ENCODE measurements around the gene FAM185A. TPM values are rescaled to one million over a fixed set of nuclear protein-coding genes. Genes with fewer than 3 reads are reported as not detected.
A peak's percentile ranks its signal among the peaks of the same experiment; 100 is the strongest.
"Not testable (repeated sequence)": the region's sequence is repeated elsewhere in the genome, so short reads cannot be mapped to it uniquely, and the experiment has no call there.

FAM185A gene
- total RNA-seq, 1 donor from 2014 or later = 6.2 TPM

DNA sequence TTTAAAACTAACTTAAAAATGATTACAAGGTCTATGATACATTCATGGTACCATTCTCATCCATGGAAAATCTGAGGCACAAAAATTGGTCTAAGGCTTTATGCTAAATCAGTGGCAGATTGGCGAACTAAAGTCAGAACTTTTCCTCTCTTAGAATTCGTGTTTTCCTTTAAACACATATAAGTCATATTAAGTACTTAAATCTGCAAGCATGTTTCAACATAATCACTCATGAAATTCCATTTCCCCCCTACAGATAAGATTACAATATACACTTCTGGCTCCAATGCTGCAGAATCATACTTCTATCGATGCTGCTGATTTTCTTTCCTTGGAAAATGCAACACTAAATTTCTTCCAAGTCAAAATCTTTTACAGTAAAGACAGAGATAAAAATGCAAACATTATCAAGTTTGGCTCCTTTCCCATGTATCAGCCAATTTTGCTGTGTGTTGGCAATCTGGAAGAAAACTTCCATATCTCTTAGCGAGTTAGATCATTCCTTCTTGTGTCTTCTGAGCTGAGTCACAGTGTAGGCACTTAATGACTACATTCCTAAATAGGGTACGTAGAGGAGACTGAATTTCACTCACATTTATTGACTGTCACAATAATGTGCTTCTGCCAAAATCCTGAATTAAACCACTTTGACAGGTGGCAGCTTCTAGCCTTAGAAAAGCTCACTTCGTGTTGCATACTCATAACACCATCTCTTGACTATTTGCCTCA lies 87.6 kb downstream of the FAM185A start:
- Histone ChIP-seq H3K36me3 (ENCODE audit: control insufficient read depth, insufficient read depth, low read length) (no peaks in the 10 kb centered on the region), H3K27me3 (ENCODE audit: control insufficient read depth, insufficient read depth, low read length) (no peaks in the 10 kb centered on the region), H3K4me3 (ENCODE audit: low read depth, low read length) (no peak overlapping the region)
- TF ChIP-seq, protein P1, sequence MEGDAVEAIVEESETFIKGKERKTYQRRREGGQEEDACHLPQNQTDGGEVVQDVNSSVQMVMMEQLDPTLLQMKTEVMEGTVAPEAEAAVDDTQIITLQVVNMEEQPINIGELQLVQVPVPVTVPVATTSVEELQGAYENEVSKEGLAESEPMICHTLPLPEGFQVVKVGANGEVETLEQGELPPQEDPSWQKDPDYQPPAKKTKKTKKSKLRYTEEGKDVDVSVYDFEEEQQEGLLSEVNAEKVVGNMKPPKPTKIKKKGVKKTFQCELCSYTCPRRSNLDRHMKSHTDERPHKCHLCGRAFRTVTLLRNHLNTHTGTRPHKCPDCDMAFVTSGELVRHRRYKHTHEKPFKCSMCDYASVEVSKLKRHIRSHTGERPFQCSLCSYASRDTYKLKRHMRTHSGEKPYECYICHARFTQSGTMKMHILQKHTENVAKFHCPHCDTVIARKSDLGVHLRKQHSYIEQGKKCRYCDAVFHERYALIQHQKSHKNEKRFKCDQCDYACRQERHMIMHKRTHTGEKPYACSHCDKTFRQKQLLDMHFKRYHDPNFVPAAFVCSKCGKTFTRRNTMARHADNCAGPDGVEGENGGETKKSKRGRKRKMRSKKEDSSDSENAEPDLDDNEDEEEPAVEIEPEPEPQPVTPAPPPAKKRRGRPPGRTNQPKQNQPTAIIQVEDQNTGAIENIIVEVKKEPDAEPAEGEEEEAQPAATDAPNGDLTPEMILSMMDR (IDR thresholded peaks at IDR 0.05; ENCODE audit: insufficient read depth, low read length, poor library complexity, severe bottlenecking) = no peak
- DNase-seq (ENCODE audit: low read depth) = peak; percentile 72

DNA sequence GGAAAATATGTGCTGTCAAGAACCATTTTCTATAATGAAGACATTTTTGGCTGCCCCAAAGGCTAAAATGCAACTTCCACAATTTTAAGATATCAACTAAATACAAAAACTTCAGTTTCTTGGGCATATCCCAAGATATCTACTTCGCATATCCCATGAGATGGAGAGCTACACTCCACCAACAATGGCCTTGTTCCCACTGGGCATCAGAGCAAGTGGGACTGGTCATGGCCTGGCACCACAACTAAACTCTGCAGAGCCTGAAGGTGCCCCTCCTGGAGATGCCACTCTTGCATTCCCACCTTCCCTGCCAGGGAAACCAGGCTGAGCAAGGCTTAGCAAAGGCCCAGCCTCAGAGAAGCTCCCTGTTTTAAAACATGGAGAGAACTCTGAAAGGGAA lies 88.2 kb downstream of the FAM185A start:
- DNase-seq (ENCODE audit: low read depth) = no peak
- TF ChIP-seq, protein P1 (IDR thresholded peaks at IDR 0.05; ENCODE audit: insufficient read depth, low read length, poor library complexity, severe bottlenecking) = no peak
- Histone ChIP-seq H3K27me3 (ENCODE audit: control insufficient read depth, insufficient read depth, low read length) (no peaks in the 10 kb centered on the region), H3K36me3 (ENCODE audit: control insufficient read depth, insufficient read depth, low read length) (no peaks in the 10 kb centered on the region), H3K4me3 (ENCODE audit: low read depth, low read length) (no peak overlapping the region)

DNA sequence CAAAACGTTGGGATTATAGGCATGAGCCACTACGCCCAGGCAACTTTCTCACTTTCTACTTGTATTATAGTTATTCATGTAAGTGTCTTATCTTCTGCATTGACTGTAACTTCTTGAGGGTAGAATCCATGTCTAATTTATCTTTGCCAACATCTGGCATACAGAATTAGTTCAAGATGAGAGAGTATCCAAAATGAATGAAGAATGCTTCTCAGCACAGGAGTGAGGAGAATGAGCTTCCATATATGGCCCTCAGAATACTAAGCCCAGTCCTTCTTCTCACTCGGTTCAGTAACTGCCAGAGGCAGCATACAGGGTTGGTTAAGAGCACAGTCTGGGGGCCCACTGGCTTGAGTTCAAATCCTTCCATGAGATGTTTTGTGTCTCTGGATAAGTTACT lies 89.0 kb downstream of the FAM185A start:
- TF ChIP-seq, protein P1 (IDR thresholded peaks at IDR 0.05; ENCODE audit: insufficient read depth, low read length, poor library complexity, severe bottlenecking) = no peak
- Histone ChIP-seq H3K27me3 (ENCODE audit: control insufficient read depth, insufficient read depth, low read length) (no peaks in the 10 kb centered on the region), H3K4me3 (ENCODE audit: low read depth, low read length) (no peak overlapping the region), H3K36me3 (ENCODE audit: control insufficient read depth, insufficient read depth, low read length) (no peaks in the 10 kb centered on the region)
- no peak for DNase-seq (ENCODE audit: low read depth)

DNA sequence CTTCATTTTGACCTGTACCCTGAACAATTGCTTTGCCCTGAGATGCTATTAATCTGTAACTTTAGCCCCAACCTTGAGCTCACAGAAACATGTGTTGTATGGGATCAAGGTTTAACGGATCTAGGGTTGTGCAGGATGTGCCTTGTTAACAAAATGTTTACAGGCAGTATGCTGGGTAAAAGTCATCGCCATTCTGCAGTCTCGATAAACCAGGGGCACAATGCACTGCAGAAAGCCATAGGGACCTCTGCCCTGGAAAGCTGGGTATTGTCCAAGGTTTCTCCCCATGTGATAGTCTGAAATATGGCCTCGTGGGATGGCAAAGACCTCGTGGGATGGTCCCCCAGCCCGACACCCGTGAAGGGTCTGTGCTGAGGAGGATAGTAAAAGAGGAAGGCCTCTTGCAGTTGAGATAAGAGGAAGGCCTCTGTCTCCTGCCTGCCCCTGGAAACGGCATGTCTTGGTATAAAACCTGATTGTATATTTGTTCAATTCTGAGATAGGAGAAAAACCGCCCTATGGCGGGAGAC lies 89.8 kb downstream of the FAM185A start:
- H3K27me3 ChIP-seq (ENCODE audit: control insufficient read depth, insufficient read depth, low read length); H3K36me3 ChIP-seq (ENCODE audit: control insufficient read depth, insufficient read depth, low read length); DNase-seq (ENCODE audit: low read depth); H3K4me3 ChIP-seq (ENCODE audit: low read depth, low read length): not testable (repeated sequence)

DNA sequence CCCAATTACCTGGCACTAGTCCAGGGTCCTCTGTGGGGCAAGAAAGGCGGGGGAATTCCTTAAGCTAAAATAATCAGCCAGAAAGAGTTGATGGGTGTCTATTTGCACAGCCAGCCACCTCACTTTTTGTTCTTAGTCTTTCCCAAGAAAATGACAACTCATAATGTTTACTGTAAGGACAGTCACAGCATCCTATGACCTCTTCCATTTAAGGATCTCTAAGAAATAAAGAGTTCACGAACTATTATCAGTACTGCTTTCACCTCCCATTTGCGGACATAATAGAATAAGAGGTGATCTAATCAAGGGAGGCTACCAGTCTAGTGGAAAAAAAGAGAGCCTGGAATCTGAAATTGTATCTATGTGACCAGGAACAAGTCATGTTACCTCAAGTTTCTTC lies 91.6 kb downstream of the FAM185A start:
- TF ChIP-seq, protein P1 (IDR thresholded peaks at IDR 0.05; ENCODE audit: insufficient read depth, low read length, poor library complexity, severe bottlenecking) = no peak
- no peak for DNase-seq (ENCODE audit: low read depth)
- Histone ChIP-seq H3K4me3 (ENCODE audit: low read depth, low read length) (no peak overlapping the region), H3K36me3 (ENCODE audit: control insufficient read depth, insufficient read depth, low read length) (no peaks in the 10 kb centered on the region), H3K27me3 (ENCODE audit: control insufficient read depth, insufficient read depth, low read length) (no peaks in the 10 kb centered on the region)

DNA sequence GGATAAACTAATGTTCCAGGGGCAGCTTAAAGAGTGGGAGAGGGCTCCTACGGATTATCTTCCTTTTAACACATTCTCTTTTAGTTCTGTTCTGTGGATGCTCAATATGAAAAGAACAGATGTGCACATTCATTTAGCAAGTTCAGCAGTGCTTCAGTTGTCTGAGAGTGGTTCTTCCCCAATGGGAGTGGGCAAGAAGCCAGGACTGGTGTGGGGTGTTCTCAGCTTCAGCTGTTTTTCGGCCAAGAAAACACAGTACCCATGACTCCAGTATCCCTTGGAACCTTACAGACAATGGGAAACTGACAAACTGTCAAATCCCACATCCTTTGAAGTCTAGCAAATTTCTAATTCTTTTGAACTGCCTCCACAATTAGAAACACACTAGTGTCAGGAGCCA lies 92.5 kb downstream of the FAM185A start:
- Histone ChIP-seq H3K4me3 (ENCODE audit: low read depth, low read length) (no peak overlapping the region), H3K36me3 (ENCODE audit: control insufficient read depth, insufficient read depth, low read length) (no peaks in the 10 kb centered on the region), H3K27me3 (ENCODE audit: control insufficient read depth, insufficient read depth, low read length) (no peaks in the 10 kb centered on the region)
- TF ChIP-seq, protein P1 (IDR thresholded peaks at IDR 0.05; ENCODE audit: insufficient read depth, low read length, poor library complexity, severe bottlenecking) = no peak
- no peak for DNase-seq (ENCODE audit: low read depth)
